HEK293 (cell line): ENCODE measurements around the gene ATP13A4.

ENCODE experiments used
- CTCF ChIA-PET: fragments of 350-600 bp; formaldehyde crosslinking; extraction: SDS; loops from one replicate; lab custom pipeline; 2021; ENCODE audit warnings: antibody characterized with exemption; lab: Yijun Ruan, JAX
- POLR2A ChIA-PET: fragments of 300-600 bp; formaldehyde crosslinking; extraction: SDS; loops from one replicate; lab custom pipeline; 2020; ENCODE audit warnings: antibody characterized with exemption, inconsistent platforms; lab: Yijun Ruan, JAX
- H3K27ac ChIP-seq: fragments of 200-500 bp; sonication (Bioruptor generic); 2 replicates; pipeline ENCODE4 v1.5.1; 2014; ENCODE audit warnings: low read depth, low read length, control low read depth, inconsistent platforms; ENCODE audit errors: extremely low read depth
- H3K36me3 ChIP-seq, 2 experiments: fragments of 200-500 bp in 1 of 2; sonication (Bioruptor generic) in 1 of 2; 1 replicate in 1 of 2; 2 replicates in 1 of 2; pipeline ENCODE4 v1.5.1; 2014 to 2017; ENCODE audit warnings: inconsistent platforms in 2 of 2, low read length in 2 of 2; ENCODE audit not compliant: control insufficient read depth in 2 of 2, insufficient read depth in 1 of 2
- H3K4me1 ChIP-seq: fragments of 200-500 bp; sonication (Bioruptor generic); 2 replicates; pipeline ENCODE4 v1.5.1; 2014; ENCODE audit warnings: mild to moderate bottlenecking, low read length, inconsistent platforms; ENCODE audit not compliant: control insufficient read depth, insufficient read depth
- H3K4me3 ChIP-seq: 2 replicates; pipeline ENCODE4 v1.5.1; 2011; ENCODE audit warnings: low read depth, mild to moderate bottlenecking, control low read depth, low read length, moderate library complexity
- H3K9me3 ChIP-seq: fragments of 200-500 bp; sonication (Bioruptor generic); 2 replicates; pipeline ENCODE4 v1.5.1; 2014; ENCODE audit warnings: low read depth, low read length, inconsistent platforms; ENCODE audit not compliant: control insufficient read depth, insufficient read depth
- HOXC10 ChIP-seq: sonication (generic); formaldehyde crosslinking; IDR thresholded peaks from 2 replicates; pipeline ENCODE4 v1.8.1; 2023; ENCODE audit warnings: mild to moderate bottlenecking, missing genetic modification reagents
- MZF1 ChIP-seq: fragments of 450-650 bp; formaldehyde crosslinking; IDR thresholded peaks from 2 replicates; pipeline ENCODE4 v1.5.1; 2017; ENCODE audit warnings: missing biosample characterization, missing genetic modification characterization, borderline replicate concordance
- REPIN1 ChIP-seq: fragments of 450-650 bp; formaldehyde crosslinking; IDR thresholded peaks from 2 replicates; pipeline ENCODE4 v1.5.1; 2017; ENCODE audit warnings: missing biosample characterization, missing genetic modification characterization, low read depth
- REST ChIP-seq: fragments of 450-650 bp; formaldehyde crosslinking; IDR thresholded peaks from 2 replicates; pipeline ENCODE4 v1.5.1; 2016; ENCODE audit warnings: missing biosample characterization, missing genetic modification characterization
- SCRT2 ChIP-seq: fragments of 450-650 bp; formaldehyde crosslinking; IDR thresholded peaks from 2 replicates; pipeline ENCODE4 v1.5.1; 2016; ENCODE audit warnings: missing biosample characterization, missing genetic modification characterization
- YY2 ChIP-seq: fragments of 450-650 bp; formaldehyde crosslinking; IDR thresholded peaks from 2 replicates; pipeline ENCODE4 v1.5.1; 2016; ENCODE audit warnings: missing biosample characterization, missing genetic modification characterization
- ZBTB1 ChIP-seq: fragments of 450-650 bp; formaldehyde crosslinking; IDR thresholded peaks from 2 replicates; pipeline ENCODE4 v1.5.1; 2016; ENCODE audit warnings: missing biosample characterization, missing genetic modification characterization
- ZBTB11 ChIP-seq: fragments of 450-650 bp; formaldehyde crosslinking; conservative IDR thresholded peaks from 2 replicates; pipeline ENCODE4 v1.5.1; 2016; ENCODE audit warnings: low read depth, missing biosample characterization, missing genetic modification characterization
- ZFP3 ChIP-seq: fragments of 450-650 bp; formaldehyde crosslinking; IDR thresholded peaks from 2 replicates; pipeline ENCODE4 v1.5.1; 2016; ENCODE audit warnings: low read depth, missing biosample characterization, missing genetic modification characterization
- ZNF10 ChIP-seq: fragments of 450-650 bp; formaldehyde crosslinking; IDR thresholded peaks from 2 replicates; pipeline ENCODE4 v1.5.1; 2017; ENCODE audit warnings: missing biosample characterization, missing genetic modification characterization
- ZNF112 ChIP-seq: fragments of 450-650 bp; formaldehyde crosslinking; IDR thresholded peaks from 2 replicates; pipeline ENCODE4 v1.5.0; 2017; ENCODE audit warnings: missing biosample characterization, missing genetic modification characterization
- ZNF157 ChIP-seq: fragments of 450-650 bp; formaldehyde crosslinking; IDR thresholded peaks from 2 replicates; pipeline ENCODE4 v1.5.1; 2016; ENCODE audit warnings: missing biosample characterization, missing genetic modification characterization
- ZNF16 ChIP-seq: fragments of 450-650 bp; formaldehyde crosslinking; IDR thresholded peaks from 2 replicates; pipeline ENCODE4 v1.5.1; 2016; ENCODE audit warnings: low read depth, missing biosample characterization, missing genetic modification characterization
- ZNF2 ChIP-seq: fragments of 450-650 bp; formaldehyde crosslinking; IDR thresholded peaks from 2 replicates; pipeline ENCODE4 v1.5.1; 2016; ENCODE audit warnings: missing biosample characterization, missing genetic modification characterization
- ZNF324 ChIP-seq: fragments of 450-650 bp; formaldehyde crosslinking; IDR thresholded peaks from 2 replicates; pipeline ENCODE4 v1.5.1; 2016; ENCODE audit warnings: missing biosample characterization, missing genetic modification characterization
- ZNF391 ChIP-seq: fragments of 450-650 bp; formaldehyde crosslinking; IDR thresholded peaks from 2 replicates; pipeline ENCODE4 v1.5.1; 2016; ENCODE audit warnings: low read depth, missing biosample characterization, missing genetic modification characterization, borderline replicate concordance
- ZNF404 ChIP-seq: fragments of 450-650 bp; formaldehyde crosslinking; IDR thresholded peaks from 2 replicates; pipeline ENCODE4 v1.5.1; 2017; ENCODE audit warnings: missing biosample characterization, missing genetic modification characterization
- ZNF488 ChIP-seq: fragments of 450-650 bp; formaldehyde crosslinking; IDR thresholded peaks from 2 replicates; pipeline ENCODE4 v1.5.1; 2016; ENCODE audit warnings: missing biosample characterization, missing genetic modification characterization
- ZNF544 ChIP-seq: fragments of 450-650 bp; formaldehyde crosslinking; IDR thresholded peaks from 2 replicates; pipeline ENCODE4 v1.5.0; 2017; ENCODE audit warnings: missing biosample characterization, missing genetic modification characterization
- ZNF791 ChIP-seq: fragments of 450-650 bp; formaldehyde crosslinking; IDR thresholded peaks from 2 replicates; pipeline ENCODE4 v1.5.1; 2016; ENCODE audit warnings: missing biosample characterization, missing genetic modification characterization
- TF ChIP-seq, protein P1 (sequence below): fragments of 450-650 bp; formaldehyde crosslinking; IDR thresholded peaks from 2 replicates; pipeline ENCODE4 v1.5.1; 2016; ENCODE audit warnings: missing biosample characterization, missing genetic modification characterization
- TF ChIP-seq, protein P2 (sequence below): fragments of 450-650 bp; formaldehyde crosslinking; IDR thresholded peaks from 2 replicates; pipeline ENCODE4 v1.5.1; 2016; ENCODE audit warnings: missing biosample characterization, missing genetic modification characterization
- TF ChIP-seq, protein P3 (sequence below): fragments of 450-650 bp; formaldehyde crosslinking; IDR thresholded peaks from 2 replicates; pipeline ENCODE4 v1.5.1; 2016; ENCODE audit warnings: missing biosample characterization, missing genetic modification characterization

The ATP13A4 gene

DNA sequence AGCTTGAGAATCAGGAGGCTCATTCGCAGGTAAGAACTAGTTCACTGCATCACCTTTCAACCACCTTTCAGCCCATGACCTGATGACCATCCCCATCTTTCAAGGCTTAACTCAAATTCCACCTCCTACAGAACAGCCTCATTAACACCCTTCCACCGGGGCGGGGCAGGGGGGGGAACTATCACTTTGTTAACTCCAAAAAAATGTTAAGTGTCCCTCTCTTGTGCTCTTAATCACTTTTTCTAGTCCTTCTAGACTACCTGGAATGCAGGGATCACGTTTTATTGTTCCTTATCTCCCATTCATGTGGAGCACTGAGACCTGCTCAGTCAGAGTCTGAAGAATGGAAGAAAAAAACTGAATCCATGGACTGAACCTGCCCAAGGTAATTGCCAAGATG, 51.8 kb downstream of the ATP13A4 start:
- Histone ChIP-seq H3K9me3 (no peaks in the 10 kb centered on the region), H3K4me3 (no peak overlapping the region), H3K27ac (no peak overlapping the region), H3K4me1 (no peaks in the 10 kb centered on the region), H3K36me3 (no peaks in the 10 kb centered on the region)
- no peak for TF ChIP-seq ZNF2 (tag by site-specific recombination)
- no peak for TF ChIP-seq ZNF157 (tag by site-specific recombination)
- no peak for TF ChIP-seq ZNF391 (tag by site-specific recombination)
- TF ChIP-seq MZF1 (tag by site-specific recombination), result no peak
- no peak for TF ChIP-seq REST
- no peak for TF ChIP-seq ZBTB11 (tag by site-specific recombination)
- no peak for TF ChIP-seq ZFP3
- TF ChIP-seq YY2, result no peak
- no peak for TF ChIP-seq ZNF112 (tag by site-specific recombination)
- TF ChIP-seq ZNF488, result no peak
- TF ChIP-seq, protein P1, sequence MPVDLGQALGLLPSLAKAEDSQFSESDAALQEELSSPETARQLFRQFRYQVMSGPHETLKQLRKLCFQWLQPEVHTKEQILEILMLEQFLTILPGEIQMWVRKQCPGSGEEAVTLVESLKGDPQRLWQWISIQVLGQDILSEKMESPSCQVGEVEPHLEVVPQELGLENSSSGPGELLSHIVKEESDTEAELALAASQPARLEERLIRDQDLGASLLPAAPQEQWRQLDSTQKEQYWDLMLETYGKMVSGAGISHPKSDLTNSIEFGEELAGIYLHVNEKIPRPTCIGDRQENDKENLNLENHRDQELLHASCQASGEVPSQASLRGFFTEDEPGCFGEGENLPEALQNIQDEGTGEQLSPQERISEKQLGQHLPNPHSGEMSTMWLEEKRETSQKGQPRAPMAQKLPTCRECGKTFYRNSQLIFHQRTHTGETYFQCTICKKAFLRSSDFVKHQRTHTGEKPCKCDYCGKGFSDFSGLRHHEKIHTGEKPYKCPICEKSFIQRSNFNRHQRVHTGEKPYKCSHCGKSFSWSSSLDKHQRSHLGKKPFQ (tag by site-specific recombination), result no peak
- ChIA-PET POLR2A (no interaction called here), CTCF (no interaction called here)

DNA sequence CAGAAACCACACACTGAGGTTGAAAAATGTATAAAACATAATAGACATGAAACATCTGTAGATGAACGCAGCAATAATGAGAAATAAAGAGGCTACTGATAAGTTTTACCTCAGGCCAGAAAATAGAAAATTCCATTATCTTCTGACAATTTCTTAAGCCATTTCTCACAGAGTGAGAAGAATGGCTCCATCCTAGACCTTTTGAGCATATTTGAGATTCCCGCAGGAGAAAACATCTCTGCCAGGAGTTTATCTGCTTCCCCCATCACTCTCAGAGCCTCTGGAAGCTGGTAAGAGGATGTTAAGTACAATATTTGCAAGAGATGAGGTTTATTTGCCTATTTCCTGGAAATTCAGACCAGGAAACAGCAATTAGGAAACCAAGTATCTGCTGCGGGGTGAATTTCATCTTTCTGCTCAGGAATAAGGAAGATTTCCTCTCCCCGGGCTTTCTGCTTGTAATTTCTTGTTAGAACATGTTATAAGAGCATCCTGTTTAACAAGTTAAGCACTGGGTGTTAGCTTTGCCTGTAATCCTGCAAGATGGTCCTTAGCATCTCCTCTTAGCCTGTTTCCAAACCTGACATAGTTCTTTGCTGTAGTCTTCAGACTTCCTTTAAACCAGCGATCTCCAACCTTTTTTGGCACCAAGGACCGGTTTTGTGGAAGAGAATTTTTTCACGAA, 54.8 kb downstream of the ATP13A4 start:
- no peaks in the 10 kb centered on the region for H3K36me3 ChIP-seq
- TF ChIP-seq ZNF324 (tag by site-specific recombination) (no peak), ZNF544 (tag by site-specific recombination) (no peak), ZNF16 (tag by site-specific recombination) (no peak), ZNF404 (tag by site-specific recombination) (no peak), REPIN1 (tag by site-specific recombination) (no peak), ZNF10 (tag by site-specific recombination) (no peak), ZNF112 (tag by site-specific recombination) (no peak), ZNF791 (tag by site-specific recombination) (no peak), HOXC10 (CRISPR knock-in tag) (no peak), ZBTB1 (tag by site-specific recombination) (no peak), SCRT2 (tag by site-specific recombination) (no peak)
- TF ChIP-seq, protein P2, sequence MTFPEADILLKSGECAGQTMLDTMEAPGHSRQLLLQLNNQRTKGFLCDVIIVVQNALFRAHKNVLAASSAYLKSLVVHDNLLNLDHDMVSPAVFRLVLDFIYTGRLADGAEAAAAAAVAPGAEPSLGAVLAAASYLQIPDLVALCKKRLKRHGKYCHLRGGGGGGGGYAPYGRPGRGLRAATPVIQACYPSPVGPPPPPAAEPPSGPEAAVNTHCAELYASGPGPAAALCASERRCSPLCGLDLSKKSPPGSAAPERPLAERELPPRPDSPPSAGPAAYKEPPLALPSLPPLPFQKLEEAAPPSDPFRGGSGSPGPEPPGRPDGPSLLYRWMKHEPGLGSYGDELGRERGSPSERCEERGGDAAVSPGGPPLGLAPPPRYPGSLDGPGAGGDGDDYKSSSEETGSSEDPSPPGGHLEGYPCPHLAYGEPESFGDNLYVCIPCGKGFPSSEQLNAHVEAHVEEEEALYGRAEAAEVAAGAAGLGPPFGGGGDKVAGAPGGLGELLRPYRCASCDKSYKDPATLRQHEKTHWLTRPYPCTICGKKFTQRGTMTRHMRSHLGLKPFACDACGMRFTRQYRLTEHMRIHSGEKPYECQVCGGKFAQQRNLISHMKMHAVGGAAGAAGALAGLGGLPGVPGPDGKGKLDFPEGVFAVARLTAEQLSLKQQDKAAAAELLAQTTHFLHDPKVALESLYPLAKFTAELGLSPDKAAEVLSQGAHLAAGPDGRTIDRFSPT (tag by site-specific recombination), result no peak
- TF ChIP-seq, protein P3, sequence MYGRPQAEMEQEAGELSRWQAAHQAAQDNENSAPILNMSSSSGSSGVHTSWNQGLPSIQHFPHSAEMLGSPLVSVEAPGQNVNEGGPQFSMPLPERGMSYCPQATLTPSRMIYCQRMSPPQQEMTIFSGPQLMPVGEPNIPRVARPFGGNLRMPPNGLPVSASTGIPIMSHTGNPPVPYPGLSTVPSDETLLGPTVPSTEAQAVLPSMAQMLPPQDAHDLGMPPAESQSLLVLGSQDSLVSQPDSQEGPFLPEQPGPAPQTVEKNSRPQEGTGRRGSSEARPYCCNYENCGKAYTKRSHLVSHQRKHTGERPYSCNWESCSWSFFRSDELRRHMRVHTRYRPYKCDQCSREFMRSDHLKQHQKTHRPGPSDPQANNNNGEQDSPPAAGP, result no peak
- TF ChIP-seq, all 188 proteins: peak for 0
- ChIA-PET POLR2A (no interaction called here), CTCF (no interaction called here)
- no peaks in the 10 kb centered on the region for H3K9me3 ChIP-seq
- no peak overlapping the region for H3K27ac ChIP-seq
- no peak overlapping the region for H3K4me3 ChIP-seq
- no peaks in the 10 kb centered on the region for H3K4me1 ChIP-seq
